SHP77 treated with DMSO at 0.1 percent for 48 hours (cell line): ENCODE measurements around the gene SETD1A.
A peak's percentile ranks its signal among the peaks of the same experiment; 100 is the strongest.

Experiments
- DNase-seq: peaks from one replicate; lab custom pipeline; 2025; lab: John Stamatoyannopoulos, UW

The SETD1A gene

GRCh38 chr16:30953511-30954124 is 3.9 kb upstream of the SETD1A start:
- DNase-seq, result peak; percentile 79

GRCh38 chr16:30954993-30955392 is 2.6 kb upstream of the SETD1A start:
- DNase-seq, result no peak

- peak; percentile 65 for DNase-seq
Measured at GRCh38 chr16:30956601-30957455, 726 bp upstream of the SETD1A start.

GRCh38 chr16:30958175-30959079 is 873 bp downstream of the SETD1A start:
- DNase-seq, result no peak

- no peak for DNase-seq
Measured at GRCh38 chr16:30961384-30961783, 3.8 kb downstream of the SETD1A start.

- no peak for DNase-seq
Measured at GRCh38 chr16:30963925-30964511, 6.5 kb downstream of the SETD1A start.

- no peak for DNase-seq
Measured at GRCh38 chr16:30964574-30965226, 7.1 kb downstream of the SETD1A start.

- no peak for DNase-seq
Measured at GRCh38 chr16:30965436-30965835, 7.9 kb downstream of the SETD1A start.

GRCh38 chr16:30966033-30966619 is 8.6 kb downstream of the SETD1A start:
- DNase-seq, result no peak

GRCh38 chr16:30967795-30968194 is 10.2 kb downstream of the SETD1A start:
- no peak for DNase-seq

GRCh38 chr16:30969246-30969842 is 11.8 kb downstream of the SETD1A start:
- no peak for DNase-seq

- DNase-seq, result no peak
Measured at GRCh38 chr16:30971298-30971697, 13.7 kb downstream of the SETD1A start.

- DNase-seq, result no peak
Measured at GRCh38 chr16:30972872-30973271, 15.3 kb downstream of the SETD1A start.

GRCh38 chr16:30974348-30974747 is 16.8 kb downstream of the SETD1A start:
- DNase-seq, result no peak

- no peak for DNase-seq
Measured at GRCh38 chr16:30976486-30976885, 18.9 kb downstream of the SETD1A start.

GRCh38 chr16:30977502-30977901 is 19.9 kb downstream of the SETD1A start:
- no peak for DNase-seq

- DNase-seq, result no peak
Measured at GRCh38 chr16:30979170-30980022, 21.8 kb downstream of the SETD1A start.

GRCh38 chr16:30980023-30980371 is 22.4 kb downstream of the SETD1A start:
- no peak for DNase-seq

GRCh38 chr16:30980434-30980833 is 22.9 kb downstream of the SETD1A start:
- no peak for DNase-seq

- no peak for DNase-seq
Measured at GRCh38 chr16:30980959-30981358, 23.4 kb downstream of the SETD1A start.
